HUES6 (cell line): ENCODE measurements around the gene UBAC1.

Experiments
- H3K27ac ChIP-seq: 2 replicates; pipeline ENCODE4 v1.7.0; 2013; ENCODE audit warnings: low read depth, mild to moderate bottlenecking, low read length, inconsistent platforms
- H3K27me3 ChIP-seq: 2 replicates; pipeline ENCODE4 v1.6.1; 2013; ENCODE audit warnings: low read length; ENCODE audit not compliant: control insufficient read depth, insufficient read depth
- H3K36me3 ChIP-seq: 2 replicates; pipeline ENCODE4 v1.6.1; 2013; ENCODE audit warnings: low read length; ENCODE audit not compliant: control insufficient read depth, insufficient read depth
- H3K4me1 ChIP-seq: 2 replicates; pipeline ENCODE4 v1.6.1; 2013; ENCODE audit warnings: low read length; ENCODE audit not compliant: control insufficient read depth, insufficient read depth
- H3K4me3 ChIP-seq: 2 replicates; pipeline ENCODE4 v1.5.1; 2013; ENCODE audit warnings: low read depth, low read length
- H3K9ac ChIP-seq: one replicate; pipeline ENCODE4 v1.6.1; 2013; ENCODE audit warnings: mild to moderate bottlenecking, low read length
- H3K9me3 ChIP-seq: 2 replicates; pipeline ENCODE4 v1.6.1; 2013; ENCODE audit warnings: low read depth, low read length; ENCODE audit not compliant: control insufficient read depth, insufficient read depth

The UBAC1 gene

DNA sequence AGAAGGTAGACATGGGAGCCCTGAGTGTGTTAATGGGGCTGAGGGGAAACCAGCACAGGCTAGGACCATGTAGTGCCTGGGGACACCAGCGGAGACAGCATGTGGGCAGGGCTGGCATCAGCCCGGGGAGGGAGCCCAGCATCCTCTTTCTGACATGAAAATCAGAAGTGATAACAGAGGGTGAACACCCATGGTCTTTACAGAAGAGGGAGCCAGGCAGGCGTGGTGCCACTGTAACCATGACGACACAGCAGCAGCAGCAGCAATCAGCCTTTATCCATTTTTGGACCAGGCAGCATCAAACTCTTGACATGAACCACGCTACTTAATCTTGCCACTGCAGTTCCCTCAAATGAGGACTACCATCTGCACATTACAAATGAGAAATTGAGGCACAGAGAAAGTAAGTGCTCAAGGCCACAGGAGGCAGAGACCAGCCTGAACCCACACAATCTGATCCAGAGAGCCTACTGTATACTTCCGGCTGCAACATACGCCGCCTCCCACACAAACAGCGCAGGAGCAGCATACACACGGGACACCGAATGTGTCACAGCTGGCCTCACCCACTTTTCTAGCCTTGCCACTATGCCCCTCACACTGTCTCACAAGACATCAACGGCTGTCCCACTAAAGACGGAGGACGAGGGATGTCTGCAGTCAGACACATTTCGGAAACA, 77.6 kb downstream of the UBAC1 start:
- no peaks in the 10 kb centered on the region for H3K27me3 ChIP-seq
- peaks cover 10% of the 10 kb centered on the region for H3K36me3 ChIP-seq
- no peak overlapping the region for H3K4me3 ChIP-seq
- H3K9me3 ChIP-seq: no peaks in the 10 kb centered on the region
- peaks cover 55% of the 10 kb centered on the region for H3K4me1 ChIP-seq
- no peak overlapping the region for H3K9ac ChIP-seq
- no peak overlapping the region for H3K27ac ChIP-seq
